Stimulated activated CD4-positive, alpha-beta T cell treated with anti-CD3 and anti-CD28 coated beads, Interleukin-4, amount 100 ng/mL, for 1 hour (primary cell): ENCODE results near the gene STBD1.
A peak's percentile ranks its signal among the peaks of the same experiment; 100 is the strongest.
"Not testable (repeated sequence)": the region's sequence is repeated elsewhere in the genome, so short reads cannot be mapped to it uniquely, and the experiment has no call there.

Experiments
- DNase-seq: peaks from one replicate; pipeline ENCODE4 v3.0.0-alpha.2; 2020

The STBD1 gene

DNA sequence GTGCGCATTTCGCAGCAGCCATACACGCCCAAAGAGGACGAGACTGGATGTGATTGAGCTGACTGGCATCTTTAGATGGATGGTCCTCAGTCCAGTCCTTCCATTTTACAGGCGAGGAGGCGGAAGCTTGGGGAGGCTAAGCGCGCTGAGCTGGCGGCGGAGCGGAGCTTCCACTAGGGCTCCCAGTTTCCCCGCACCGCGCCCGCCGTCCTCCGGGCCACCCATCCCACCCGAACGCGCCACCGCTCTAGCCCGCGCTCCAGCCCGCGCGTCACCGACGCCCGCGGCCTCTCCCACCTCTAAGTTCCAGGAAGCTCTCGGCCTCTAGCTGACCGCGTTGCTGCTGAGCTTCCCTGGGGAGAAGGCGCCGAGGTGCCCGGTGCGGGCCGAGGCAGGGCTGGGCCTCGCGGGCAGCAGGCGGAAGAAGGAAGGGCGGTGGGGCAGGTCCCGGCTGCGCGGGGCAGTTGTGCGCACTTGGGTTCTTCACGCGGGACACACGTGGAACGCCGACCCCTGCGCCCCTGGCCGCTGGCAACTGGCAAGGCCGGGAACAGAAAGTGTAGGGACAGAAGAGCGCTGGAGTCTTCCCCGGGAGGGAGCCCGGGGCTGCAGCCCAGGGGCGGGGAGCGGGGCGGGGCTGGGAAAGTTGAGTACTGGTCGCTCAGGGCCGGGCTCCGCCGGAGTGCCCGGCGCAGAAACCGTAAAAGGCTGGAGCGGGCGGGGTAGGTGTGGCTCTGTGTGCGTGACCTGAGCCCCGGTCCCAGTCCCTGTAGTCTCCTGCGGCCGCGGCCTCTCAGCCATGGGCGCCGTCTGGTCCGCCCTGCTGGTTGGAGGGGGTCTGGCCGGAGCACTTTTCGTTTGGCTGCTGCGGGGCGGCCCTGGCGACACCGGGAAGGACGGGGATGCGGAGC lies at the start of gene STBD1:
STBD1 (plus strand) TSS at position 763 of the 911 bp plus-strand sequence; CDS start at position 800, 37 bp downstream.
- peak; percentile 35 for DNase-seq

DNA sequence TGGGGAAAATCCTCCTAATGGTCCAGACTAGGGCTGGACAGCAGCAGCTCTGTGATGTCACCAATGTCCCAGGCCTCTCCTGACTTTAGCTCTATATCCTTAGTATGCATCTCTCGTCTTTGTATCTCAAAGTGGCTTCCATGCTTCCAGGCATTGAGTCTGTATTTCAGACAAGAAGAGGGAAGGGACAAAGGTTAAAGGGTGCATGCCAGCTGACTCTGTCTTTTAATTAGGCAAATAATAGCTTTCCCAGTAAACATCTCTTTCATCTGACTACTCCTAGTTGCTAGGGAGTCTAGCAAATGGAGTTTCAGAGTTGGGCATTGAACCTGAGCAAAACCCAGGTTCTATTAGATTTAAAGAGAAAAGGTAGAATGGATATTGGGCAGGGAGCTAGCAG lies 49.6 kb upstream of the STBD1 start:
- DNase-seq: no peak

DNA sequence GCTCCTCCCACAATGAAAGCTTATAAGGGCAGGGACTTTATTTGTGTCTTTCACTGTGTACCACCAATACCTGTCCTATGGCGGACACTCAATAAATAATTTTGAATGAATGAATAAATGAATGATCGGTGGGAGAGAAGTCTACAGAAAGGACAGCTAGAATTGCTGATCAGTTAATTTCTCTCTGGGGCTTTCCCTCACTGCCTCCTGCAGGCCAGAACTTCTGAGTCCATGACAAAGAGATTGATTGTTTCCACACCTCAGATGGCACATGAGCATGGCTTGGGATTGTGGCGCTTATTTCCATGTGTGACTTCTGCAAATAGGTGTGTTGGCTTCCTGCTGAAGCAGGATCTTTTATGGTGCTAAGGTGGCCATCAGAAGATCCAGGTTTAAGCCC lies 48.7 kb upstream of the STBD1 start:
- no peak for DNase-seq

DNA sequence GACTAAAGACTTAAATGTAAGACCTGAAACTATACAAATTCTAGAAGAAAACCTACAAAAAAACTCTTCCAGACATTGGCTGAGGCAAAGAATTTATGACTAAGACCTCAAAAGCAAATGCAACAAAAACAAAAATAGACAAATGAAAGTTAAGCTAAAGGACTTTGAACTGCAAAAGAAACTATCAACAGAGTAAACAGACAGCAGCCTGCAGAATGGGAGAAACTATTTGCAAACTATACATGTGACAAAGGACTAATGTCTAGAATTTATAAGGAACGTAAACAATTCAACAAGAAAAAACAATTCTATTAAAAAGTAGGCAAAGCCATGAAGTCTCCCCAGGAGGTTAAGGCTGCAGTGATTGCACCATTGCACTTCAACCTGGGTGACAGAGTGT lies 46.0 kb upstream of the STBD1 start:
- no peak for DNase-seq

DNA sequence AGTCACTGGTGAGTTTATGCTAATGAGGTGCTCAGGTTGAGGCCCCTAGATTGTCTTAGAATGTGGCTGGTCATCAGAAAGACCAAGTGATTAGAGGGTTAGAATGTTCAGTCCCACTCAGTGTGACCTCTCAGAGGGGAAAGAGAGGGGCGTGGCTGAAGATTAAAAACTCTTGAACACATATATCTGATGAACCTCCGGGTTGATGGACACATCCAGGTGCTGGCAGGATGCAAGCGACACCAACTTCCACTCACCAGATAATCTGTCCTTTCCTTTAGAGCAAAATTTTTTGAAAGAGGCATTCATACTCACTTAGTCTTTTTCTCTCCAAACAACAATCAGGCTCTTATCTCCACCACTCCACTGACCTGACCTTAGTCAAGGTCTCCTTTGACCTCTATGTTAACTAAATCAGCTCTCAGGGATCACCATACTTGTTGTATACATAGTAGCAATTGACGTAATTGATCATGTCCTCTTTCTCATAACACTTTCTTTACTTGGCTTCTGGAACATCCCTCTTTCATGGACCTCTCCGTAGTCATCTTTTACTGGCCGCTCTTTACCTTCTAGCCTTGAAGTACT lies 40.8 kb upstream of the STBD1 start:
- no peak for DNase-seq

DNA sequence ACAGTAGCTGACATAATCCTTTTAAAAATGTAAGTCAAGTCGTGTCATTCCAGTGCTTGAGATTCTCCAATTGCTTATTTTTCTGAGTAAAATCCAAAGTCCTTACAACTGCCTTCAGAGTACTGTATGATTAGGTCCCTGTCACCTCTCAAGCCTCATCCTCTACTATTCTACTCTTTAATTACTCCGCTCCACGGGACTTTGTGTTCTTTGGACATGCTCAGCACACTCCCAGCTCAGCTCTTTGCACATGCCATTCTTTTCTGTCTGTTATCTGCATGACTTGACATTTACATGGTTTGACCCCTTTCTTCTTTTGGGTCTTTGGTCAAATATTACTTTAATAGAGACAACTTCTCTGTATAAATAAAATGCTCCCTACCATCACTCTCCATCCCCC lies 39.9 kb upstream of the STBD1 start:
- no peak for DNase-seq

DNA sequence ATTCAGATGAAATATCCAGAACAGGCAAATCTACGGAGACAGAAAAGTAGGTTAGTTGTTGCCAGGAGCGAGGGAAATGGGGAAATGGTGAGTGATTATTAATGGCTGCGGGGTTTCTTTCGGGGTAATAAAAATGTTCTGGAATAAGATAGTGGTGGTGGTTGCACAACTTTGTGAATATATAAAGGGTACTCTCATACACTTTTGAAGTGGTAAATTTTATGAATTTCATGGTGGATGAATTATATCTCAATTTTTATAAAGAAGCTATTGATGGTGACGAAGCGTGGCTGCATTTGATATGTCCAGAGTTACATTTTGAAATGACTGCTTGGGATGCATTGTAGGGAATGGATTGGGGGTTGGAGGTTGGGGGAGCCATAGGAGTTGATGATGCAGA lies 38.7 kb upstream of the STBD1 start:
- DNase-seq: no peak

DNA sequence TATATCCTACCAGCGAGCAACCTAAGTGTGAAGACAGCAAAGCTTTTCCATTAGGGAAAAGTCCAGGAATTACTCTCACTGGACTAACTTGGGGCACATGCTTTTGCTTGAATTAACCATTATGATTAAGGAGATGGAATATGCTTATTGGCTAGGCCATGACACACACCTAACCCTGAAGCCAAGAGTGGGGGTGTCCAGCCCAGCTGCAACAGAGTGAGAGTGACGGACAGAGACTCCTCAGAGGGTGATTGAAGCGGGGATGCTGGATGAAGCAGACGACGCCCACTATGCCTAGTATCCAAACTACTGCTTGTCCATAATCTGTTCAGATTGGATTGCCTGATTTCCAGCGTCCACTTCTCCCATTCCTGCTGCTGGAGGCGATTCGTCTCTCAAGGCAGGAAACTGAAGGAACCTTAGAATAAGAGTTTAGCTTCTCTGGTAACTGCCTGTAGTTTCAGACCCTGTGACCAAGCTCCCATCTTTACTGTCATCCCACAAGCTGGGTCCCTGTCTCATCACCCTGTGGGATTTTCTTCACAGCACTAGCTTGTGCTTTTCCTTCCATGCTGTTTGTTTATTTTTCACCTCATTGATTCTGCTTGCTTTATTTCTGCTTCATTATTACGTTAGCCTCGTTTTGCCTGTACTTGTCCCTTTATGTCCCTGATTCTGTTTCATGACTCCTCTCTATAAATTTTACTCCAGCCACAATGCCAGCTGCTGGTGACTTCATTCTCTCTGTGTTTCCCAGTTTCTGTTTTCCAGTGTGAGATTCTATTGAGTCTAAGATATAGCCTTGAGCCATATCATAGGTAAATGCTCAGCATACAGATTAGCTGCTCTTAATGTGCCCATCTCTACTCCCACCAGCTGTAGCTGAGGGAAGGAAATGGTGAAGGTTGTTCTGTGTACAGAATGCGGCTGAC lies 36.0 kb upstream of the STBD1 start:
- no peak for DNase-seq

DNA sequence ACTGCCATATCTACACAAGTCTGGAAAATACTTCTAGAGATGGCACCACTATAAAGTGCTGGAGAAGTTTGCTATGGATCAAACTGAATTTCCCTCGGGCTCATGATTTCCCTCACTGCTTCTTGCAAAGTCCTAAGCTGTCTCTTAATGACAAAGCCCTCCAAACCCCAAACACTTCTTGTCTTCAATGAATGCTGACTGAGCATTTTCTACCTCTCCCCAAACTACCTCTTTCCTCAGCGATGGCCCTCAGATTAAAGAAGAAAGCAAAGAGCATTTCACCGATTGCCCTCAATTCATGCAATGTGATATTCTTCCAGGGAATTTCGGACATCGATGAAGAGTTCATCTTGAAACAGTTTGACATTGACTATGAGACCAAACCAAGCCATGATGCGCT lies 35.3 kb upstream of the STBD1 start:
- no peak for DNase-seq

DNA sequence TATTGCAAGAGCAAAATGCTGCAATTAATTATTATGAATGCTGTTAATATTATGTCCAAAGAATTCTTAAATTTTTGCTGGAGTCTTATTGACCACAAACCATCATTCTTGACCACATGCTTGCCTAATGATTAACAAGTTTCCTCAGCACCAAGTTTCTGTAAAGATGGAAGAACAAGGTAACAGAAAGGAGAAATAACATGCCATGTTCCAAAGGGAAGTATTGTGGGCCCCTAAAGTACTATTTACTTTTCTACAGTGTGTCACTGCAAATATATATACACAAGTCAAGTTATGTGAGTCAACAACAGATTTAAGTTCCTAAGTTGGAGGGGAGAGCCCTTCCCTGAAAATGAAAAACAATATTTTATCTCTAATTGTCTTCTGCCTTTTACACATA lies 34.5 kb upstream of the STBD1 start:
- DNase-seq: no peak

DNA sequence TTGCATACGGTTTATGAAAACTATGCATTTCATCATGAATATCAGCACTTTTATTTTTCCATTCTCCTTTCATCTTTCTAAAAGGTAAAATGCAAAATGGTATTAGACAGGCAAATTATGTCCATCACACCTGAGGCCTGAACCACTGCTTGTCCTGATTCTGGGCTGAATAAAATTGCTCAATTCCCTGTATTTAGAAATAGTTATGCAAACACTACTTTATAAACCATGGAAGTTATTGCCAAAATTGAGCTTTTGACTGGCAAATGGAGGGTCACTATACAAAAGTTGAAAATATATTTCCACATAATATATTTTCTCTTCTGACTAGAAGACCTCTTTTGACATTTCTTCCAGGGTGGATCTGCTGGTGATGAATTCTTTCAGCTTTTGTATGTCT lies 34.0 kb upstream of the STBD1 start:
- no peak for DNase-seq

DNA sequence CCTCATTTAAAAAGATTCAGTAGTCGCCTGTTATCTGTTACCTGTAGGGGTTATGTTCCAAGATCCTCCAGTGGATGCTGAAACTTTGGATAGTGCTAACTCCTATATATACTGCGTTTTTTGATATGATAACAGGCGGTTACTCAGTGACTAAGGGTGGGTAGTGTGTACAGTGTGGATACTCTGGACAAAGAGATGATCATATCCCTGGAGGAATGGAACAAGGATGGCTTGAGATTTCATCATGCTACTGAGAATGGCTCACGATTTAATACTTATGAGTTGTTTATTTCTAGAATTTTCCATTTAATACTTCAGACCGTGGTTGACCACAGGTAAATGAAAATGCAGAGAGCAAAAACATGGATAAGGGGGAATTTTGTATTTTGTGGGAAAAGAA lies 33.5 kb upstream of the STBD1 start:
- no peak for DNase-seq

DNA sequence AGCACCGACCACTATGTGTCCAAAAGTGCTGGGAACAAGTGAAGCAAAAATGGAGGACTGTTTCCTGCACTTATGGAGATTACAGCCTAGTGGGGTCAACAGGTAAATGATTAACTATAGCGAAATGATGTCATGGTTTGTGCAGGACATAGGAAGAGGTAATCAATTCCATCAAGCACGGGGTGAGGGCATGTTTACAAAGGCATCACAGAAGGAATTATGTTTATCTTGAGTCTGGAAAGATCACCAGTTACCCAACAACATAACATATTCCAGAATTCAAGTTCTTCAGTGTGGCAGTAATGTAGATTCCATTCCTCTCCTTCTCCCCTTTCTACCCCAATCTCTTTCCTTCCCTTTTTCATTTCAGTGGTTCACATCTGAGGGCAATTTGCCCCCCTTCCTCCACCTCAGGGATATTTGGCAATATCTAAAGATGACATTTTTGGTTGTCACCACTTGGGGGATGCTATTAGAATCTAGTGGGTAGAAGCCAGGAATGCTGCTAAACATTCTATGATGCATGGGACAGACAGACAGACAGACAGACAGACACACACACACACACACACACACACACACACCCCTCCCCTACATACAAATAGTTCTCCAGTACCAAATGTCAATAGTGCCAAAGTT lies 30.9 kb upstream of the STBD1 start:
- DNase-seq: no peak

DNA sequence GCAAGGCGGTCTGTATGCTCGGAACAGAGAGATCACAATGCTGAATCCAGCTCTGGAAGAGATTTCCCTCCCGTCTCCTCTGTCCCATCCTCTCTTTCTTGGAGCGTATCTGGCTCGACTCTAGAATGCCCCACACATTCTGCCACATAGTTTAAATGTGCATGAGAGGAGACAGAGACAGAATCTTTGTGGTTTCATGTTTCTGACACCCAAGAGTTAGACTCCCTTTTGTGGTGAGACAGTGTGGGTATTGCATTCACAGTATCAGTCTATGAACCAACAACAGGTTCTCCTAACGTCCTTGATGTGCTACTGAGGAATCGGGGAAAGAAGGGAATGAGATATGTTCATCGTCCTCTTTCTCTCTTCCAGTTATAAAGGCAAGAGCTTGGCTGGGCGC lies 29.7 kb upstream of the STBD1 start:
- no peak for DNase-seq

DNA sequence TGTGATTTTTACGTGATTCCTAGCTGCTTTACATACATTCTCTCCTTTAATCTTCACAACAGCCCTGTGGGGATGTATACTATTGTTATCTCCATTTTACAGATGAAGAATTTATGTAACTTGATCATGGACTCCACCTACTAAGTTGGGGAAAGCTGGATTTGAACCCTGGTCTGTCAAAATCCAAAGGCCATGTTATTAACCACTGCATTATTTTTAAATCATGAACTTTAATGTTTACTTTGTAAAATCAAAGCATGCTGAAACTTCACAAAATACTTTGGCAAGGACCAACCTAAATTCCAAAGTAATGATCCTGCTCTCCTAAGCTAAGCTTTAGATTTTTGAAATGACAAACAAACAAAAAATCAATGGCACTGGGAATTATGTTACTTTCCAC lies 28.9 kb upstream of the STBD1 start:
- no peak for DNase-seq

DNA sequence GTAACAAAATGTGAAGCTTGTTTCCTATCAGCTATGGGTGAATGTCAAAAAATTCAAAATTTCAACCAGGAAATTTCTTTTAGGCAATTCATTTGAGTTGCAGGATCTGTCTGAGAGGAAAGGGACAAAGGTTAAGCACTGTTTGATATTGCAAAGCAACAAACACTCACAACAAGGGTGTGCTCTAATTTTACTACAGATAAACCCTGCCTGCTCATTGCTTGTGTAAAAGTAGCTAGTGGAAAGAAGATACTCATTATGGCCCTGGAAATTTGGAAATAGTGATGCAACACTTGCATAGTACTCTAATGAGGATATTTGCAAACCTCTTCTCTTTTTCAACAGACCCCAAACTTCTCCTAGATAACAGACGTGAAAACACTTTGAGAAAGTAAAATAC lies 27.9 kb upstream of the STBD1 start:
- DNase-seq: no peak

DNA sequence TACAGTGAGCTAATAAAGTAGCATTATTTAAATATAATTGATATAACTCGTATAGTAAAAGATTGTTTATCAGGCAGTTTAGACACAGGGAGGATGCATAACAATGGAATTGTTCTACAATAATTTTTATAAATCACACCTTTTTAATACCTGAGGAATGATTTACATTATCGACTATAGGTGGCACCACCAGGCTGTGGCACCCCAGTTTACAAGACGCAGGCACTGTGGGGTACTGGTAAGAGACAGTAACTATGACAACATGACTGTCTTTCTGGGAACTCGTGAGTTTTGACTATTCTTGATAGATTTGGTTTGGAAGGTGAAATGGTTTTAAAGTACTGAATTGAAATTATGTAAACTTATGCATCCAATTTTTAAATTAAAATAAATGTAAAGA lies 27.1 kb upstream of the STBD1 start:
- DNase-seq: peak; percentile 8

DNA sequence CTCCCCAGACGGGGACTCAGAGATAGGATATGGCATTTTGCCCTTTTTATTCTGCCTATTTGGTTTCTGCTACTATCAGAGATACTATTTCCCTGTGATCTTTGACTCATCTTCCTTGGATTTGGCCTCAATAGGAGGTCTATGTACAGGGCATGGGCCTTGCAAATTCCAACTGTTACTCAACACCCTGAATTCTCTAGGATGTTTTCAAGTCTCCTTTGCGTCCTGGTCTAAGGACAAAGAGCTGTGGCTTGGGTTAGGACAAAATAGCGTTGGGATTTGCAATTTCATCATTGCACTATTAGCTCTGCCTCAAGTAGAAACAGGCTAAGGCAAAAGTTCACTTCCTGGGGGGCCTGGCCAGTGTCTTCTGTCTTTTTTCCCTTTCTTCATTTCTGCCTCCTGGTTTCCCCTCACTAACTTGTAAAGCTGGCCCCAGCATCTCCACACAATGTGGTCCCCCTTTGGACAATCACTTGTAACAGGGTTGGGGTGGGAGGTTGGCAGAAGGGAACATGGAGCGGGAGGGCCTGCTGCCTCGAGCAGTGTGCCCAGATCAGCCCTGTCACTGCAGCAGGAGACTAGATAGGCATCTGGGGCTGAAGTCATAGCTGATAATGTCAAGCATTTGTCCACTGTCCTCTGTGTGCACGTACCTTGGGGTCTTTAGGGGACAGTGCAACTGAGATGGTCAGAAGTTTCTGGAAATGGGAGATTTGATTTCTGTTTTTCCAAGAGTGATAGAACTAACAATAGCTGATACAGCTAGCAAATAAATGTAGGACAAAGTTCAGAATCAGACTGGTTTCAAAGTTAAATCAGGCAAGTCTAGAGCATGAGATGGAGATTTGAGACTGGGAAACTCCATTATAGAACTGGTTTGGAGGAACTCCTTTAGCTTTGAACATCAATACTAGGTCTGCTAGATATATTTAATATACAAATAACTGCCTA lies 25.8 kb upstream of the STBD1 start:
- DNase-seq: no peak

DNA sequence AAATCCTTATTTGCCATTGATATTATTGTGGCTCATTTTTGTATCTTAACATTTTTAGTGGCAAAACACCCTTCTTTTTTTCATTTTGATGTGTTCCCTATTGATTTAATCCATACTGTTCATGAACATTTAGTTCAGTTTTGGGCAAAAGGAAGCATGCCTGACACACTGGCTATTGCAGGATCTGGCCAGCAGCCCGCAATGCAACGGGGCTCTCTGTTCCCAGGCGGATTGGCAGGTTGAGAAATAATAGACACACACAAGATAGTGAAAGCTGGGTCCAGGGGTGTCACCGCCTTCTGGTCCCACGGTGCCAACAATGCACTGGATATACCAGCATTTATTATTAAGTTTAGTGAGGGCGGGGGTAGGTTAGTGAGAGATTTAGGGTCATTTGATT lies 24.9 kb upstream of the STBD1 start:
- DNase-seq: not testable (repeated sequence)

DNA sequence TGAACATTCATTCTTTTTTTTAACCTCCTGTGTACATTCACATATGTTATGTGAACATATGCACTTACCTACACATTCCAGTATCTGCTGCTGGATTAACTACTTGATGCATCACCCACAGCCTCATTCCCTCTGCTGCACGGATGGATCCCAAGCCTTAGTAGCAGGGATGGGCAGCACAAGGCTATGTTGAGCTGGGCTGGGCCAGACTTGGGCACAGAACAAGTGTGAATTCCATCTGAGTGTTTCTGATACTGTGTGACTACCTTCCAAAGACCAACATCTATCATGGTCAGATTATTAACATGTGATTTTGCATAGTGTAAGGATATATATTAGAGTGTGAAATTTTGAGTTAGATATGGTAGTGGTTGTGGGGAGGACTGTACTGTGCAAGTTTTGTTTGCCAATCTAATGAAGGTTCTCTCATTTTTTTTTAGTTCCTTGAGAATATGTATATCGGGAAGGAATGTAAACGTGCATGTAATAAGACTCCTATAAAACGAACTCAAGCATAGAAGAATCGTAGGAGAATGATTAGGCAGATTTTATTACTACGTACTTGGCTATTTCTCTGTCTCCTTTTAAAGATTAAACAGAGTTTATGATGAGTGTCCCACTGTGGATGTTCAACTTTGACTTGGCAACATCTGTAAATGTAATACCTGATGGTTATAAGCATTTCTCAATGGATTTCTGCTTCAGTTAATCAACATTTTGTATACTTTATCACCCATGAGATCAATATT lies 23.4 kb upstream of the STBD1 start:
- no peak for DNase-seq

DNA sequence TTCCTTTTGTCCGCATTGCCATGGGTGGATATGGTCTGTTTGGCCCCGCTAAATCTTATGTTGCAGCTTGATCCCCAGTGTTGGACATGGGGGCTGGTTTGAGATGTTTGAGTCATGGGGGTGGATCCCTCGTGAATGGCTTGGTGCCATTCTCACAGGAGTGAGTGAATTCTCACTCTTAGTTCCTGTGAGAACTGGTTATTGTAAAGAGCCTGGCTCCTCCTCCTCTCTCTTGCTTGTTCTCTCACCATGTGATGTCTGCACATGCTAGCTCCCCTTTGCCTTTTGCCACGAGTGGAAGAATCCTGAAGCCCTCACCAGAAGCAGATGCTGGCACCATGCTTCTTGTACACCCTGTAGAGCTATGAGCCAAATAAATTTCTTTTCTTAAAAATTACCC lies 22.6 kb upstream of the STBD1 start:
- no peak for DNase-seq
